Activated CD8-positive, alpha-beta T cell treated with anti-CD3 and anti-CD28 coated beads for 36 hours (primary cell): ENCODE data around the gene AFF1. TPM values are rescaled to one million over a fixed set of nuclear protein-coding genes. Genes with fewer than 3 reads are reported as not detected.

ENCODE experiments used
- ATAC-seq: fragments of 200-7000 bp; cut with Tn5 transposase; one replicate; pipeline ENCODE4 v1.10.0; 2021; ENCODE audit warnings: mild to moderate bottlenecking, moderate library complexity
- CTCF ChIA-PET: fragments of 350-600 bp; sonication (Branson Sonifier 250); formaldehyde crosslinking; loops from one replicate; lab custom pipeline; 2021; ENCODE audit warnings: antibody characterized with exemption; lab: Charles Lee
- POLR2A ChIA-PET: fragments of 350-600 bp; sonication (Branson Sonifier 250); formaldehyde crosslinking; loops from one replicate; lab custom pipeline; 2021; ENCODE audit warnings: antibody characterized with exemption; lab: Charles Lee
- DNase-seq: peaks from one replicate; pipeline ENCODE4 v3.0.0-alpha.2; 2020
- H3K27ac Mint-ChIP-seq: one replicate; pipeline ENCODE4 v1.8.0; 2021; ENCODE audit warnings: mild to moderate bottlenecking, mixed read lengths
- H3K27me3 Mint-ChIP-seq: one replicate; pipeline ENCODE4 v1.8.0; 2021; ENCODE audit warnings: mixed read lengths
- H3K36me3 Mint-ChIP-seq: one replicate; pipeline ENCODE4 v1.8.0; 2021; ENCODE audit warnings: low read depth, mixed read lengths
- H3K4me1 Mint-ChIP-seq: one replicate; pipeline ENCODE4 v1.8.0; 2021; ENCODE audit warnings: low read depth, mixed read lengths
- H3K4me3 Mint-ChIP-seq: one replicate; pipeline ENCODE4 v1.8.0; 2021; ENCODE audit warnings: mild to moderate bottlenecking, moderate library complexity, mixed read lengths
- H3K9me3 Mint-ChIP-seq: one replicate; pipeline ENCODE4 v1.8.0; 2021; ENCODE audit warnings: mixed read lengths
- intact Hi-C: fragments of 100-400 bp; cut with micrococcal nuclease; formaldehyde crosslinking; loops from one replicate; pipeline ENCODE4 v1.10.0; 2022
- total RNA-seq, 2 experiments: library from RNA; stranded (reverse); gene quantifications; one replicate each; pipeline ENCODE4 v1.2.3, GENCODE V29; 2021
- TF ChIP-seq, protein P1 (sequence below): fragments of 200-600 bp; IDR thresholded peaks from one replicate; pipeline ENCODE4 v1.8.0; 2022; ENCODE audit warnings: antibody characterized with exemption, mild to moderate bottlenecking

AFF1 gene
- total RNA-seq, 2 experiments from 2014 or later, result 40.3 to 45.4 TPM

DNA sequence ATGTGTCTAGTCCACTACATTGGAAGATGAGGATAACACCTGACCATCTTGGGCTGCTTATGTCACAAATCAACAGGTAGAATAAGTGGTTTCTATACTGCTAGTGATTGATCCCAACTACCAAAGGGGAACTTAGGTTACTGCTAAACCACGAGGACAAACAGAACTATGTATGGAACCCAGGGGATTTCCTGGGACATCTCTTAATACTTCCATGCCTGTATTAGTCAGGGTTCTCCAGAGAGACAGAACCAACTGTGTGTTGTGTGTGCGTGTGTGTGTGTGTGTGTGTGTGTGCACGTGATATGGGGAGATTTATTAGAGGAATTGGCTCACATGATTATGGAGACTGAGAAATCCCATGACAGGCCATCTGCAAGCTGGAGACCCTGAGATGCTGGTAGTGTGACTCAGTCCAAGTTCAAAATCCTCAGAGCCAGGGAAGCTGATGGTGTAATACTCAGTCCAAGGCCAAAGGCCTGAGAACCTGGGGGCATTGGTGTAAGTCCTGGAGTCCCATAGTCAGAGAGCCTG, 16.2 kb upstream of the AFF1 start:
- Mint-ChIP-seq H3K9me3 (no peaks in the 10 kb centered on the region), H3K4me1 (no peaks in the 10 kb centered on the region), H3K4me3 (no peak overlapping the region), H3K27me3 (no peaks in the 10 kb centered on the region), H3K27ac (no peak overlapping the region), H3K36me3 (no peaks in the 10 kb centered on the region)
- CTCF ChIA-PET, result interaction anchor here (0.6 to 5.9 kb wide), 4 partner anchors 174 to 423 kb away, joined by 3 to 140 read pairs (median 4); no protein-coding TSS in a partner anchor
- TF ChIP-seq, protein P1, sequence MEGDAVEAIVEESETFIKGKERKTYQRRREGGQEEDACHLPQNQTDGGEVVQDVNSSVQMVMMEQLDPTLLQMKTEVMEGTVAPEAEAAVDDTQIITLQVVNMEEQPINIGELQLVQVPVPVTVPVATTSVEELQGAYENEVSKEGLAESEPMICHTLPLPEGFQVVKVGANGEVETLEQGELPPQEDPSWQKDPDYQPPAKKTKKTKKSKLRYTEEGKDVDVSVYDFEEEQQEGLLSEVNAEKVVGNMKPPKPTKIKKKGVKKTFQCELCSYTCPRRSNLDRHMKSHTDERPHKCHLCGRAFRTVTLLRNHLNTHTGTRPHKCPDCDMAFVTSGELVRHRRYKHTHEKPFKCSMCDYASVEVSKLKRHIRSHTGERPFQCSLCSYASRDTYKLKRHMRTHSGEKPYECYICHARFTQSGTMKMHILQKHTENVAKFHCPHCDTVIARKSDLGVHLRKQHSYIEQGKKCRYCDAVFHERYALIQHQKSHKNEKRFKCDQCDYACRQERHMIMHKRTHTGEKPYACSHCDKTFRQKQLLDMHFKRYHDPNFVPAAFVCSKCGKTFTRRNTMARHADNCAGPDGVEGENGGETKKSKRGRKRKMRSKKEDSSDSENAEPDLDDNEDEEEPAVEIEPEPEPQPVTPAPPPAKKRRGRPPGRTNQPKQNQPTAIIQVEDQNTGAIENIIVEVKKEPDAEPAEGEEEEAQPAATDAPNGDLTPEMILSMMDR, result no peak
- no peak for ATAC-seq
- no peak for DNase-seq
- intact Hi-C loops, result no loop called here
- POLR2A ChIA-PET, result no interaction called here

DNA sequence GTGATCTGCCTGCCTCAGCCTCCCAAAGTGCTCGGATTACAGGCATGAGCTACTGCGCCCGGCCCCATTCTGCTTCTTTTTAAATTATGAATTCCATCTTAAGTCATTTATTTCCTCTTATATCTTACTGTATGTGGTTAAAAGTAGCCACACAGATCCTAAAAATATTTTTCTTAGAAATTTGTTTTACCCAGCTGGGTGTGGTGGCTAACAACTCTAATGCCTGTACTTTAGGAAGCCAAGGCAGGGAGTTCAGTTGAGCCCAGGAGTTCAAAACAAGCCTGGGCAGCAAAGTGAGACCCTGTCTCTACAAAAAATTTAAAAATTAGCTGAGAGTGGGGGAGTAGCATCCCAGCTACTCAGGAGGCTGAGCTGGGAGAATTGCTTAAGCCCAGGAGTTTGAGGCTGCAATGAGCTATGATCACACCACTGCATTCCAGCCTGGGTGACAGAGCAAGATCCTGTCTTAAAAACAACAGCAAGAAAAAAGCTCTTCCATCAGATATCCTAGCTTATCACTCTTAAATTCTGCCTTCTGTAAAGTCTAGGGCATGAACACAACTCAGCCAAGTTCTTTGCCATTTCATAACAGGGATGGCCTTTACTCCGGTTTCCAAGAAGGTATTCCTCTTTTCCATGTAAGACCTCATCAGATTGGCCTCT, 15.1 kb upstream of the AFF1 start:
- H3K27me3 Mint-ChIP-seq, result no peaks in the 10 kb centered on the region
- CTCF ChIA-PET, result interaction anchor here (0.6 to 5.9 kb wide), 6 partner anchors 13 to 424 kb away, joined by 3 to 140 read pairs (median 4); partner anchors contain the start of gene AFF1
- H3K9me3 Mint-ChIP-seq, result no peaks in the 10 kb centered on the region
- POLR2A ChIA-PET, result interaction anchor here (0.7 kb wide), 1 partner anchor 15 kb away, joined by 3 read pairs; no protein-coding TSS in a partner anchor
- H3K4me3 Mint-ChIP-seq, result no peak overlapping the region
- H3K4me1 Mint-ChIP-seq, result no peaks in the 10 kb centered on the region
- H3K36me3 Mint-ChIP-seq, result no peaks in the 10 kb centered on the region
- TF ChIP-seq, protein P1, result no peak
- ATAC-seq, result no peak
- DNase-seq, result no peak
- H3K27ac Mint-ChIP-seq, result no peak overlapping the region
- intact Hi-C loops, result no loop called here

DNA sequence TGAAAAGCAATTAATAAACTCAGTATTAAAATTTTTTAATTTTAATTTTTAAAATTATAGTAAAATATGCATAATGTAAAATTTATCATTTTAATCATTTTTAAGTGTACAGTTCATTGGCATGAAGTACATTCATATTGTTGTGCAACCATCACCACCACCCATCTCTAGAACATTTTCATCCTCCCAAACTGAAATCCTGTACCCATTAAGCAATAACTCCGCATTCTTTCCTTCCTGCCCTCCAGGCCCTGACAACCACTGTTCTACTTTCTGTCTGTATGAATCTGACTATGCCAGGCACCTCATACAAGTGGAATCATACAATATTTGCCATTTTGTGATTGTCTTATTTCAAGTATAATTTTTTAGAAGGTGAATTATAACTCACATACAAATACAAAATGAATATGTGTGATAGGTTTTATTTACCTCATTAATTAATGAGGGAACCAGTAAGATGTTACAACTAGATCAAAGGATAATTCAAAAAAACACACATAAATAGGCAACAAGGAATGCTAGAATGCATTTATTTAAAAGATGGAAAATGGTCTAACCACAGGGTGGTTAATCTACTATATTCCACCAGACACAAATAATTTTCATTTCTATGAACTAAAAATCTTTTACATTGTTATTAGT, 13.1 kb upstream of the AFF1 start:
- Mint-ChIP-seq H3K27me3 (no peaks in the 10 kb centered on the region), H3K9me3 (no peaks in the 10 kb centered on the region), H3K27ac (no peak overlapping the region), H3K36me3 (no peaks in the 10 kb centered on the region), H3K4me1 (no peaks in the 10 kb centered on the region), H3K4me3 (no peak overlapping the region)
- ChIA-PET POLR2A (interaction anchor here (1.3 to 1.7 kb wide), 2 partner anchors 13 to 168 kb away, joined by 4 to 5 read pairs; partner anchors contain the start of gene AFF1), CTCF (interaction anchor here (0.8 to 5.9 kb wide), 43 partner anchors 8 to 320 kb away, joined by 3 to 140 read pairs (median 7); partner anchors contain the start of gene AFF1)
- intact Hi-C loops, result loop anchor here (1.0 to 2.0 kb wide), 2 partner anchors 172 to 313 kb away; no protein-coding TSS in a partner anchor
- DNase-seq (no peak), ATAC-seq (no peak)
- TF ChIP-seq, protein P1, result no peak

DNA sequence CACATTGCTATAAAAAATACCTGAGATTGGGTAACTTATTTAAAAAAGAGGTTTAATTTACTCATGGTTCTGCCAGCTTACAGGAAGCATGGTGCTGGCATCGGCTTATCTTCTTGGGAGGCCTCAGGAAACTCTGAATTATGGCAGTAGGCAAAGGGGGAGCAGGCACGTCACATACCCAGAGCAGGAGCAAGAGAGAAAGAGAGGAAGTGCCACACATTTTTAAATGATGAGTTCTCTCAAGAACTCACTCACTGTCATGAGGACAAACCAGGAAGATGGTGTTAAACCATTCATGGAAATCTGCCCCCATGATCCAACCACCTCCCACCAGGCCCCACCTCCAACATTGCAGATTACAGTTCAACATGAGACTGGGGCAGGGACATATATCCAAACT, 10.0 kb upstream of the AFF1 start:
- CTCF ChIA-PET, result interaction anchor here (0.6 to 4.0 kb wide), 3 partner anchors 167 to 307 kb away, joined by 3 to 29 read pairs (median 3); no protein-coding TSS in a partner anchor
- peaks cover 1% of the 10 kb centered on the region for H3K36me3 Mint-ChIP-seq
- TF ChIP-seq, protein P1, result no peak
- DNase-seq (no peak), ATAC-seq (no peak)
- no peaks in the 10 kb centered on the region for H3K9me3 Mint-ChIP-seq
- intact Hi-C loops, result no loop called here
- H3K4me3 Mint-ChIP-seq, result no peak overlapping the region
- peaks cover 20% of the 10 kb centered on the region for H3K4me1 Mint-ChIP-seq
- no peaks in the 10 kb centered on the region for H3K27me3 Mint-ChIP-seq
- POLR2A ChIA-PET, result no interaction called here
- no peak overlapping the region for H3K27ac Mint-ChIP-seq
